ENCODE results near the gene BCL2A1. TPM values are rescaled to one million over a fixed set of nuclear protein-coding genes. Genes with fewer than 3 reads are reported as not detected.
"Not testable (repeated sequence)": the region's sequence is repeated elsewhere in the genome, so short reads cannot be mapped to it uniquely, and the experiment has no call there.

BCL2A1 gene
- total and polyA plus RNA-seq, 4 donors, result 0.18 to 8.3 (median 6.4) TPM

- Histone ChIP-seq H3K27ac (ENCODE audit: low read depth in 1 of 2, low read length in 2 of 2) (no peak overlapping the region), H3K27me3 (ENCODE audit: control insufficient read depth in 1 of 2, insufficient read depth in 2 of 2, low read length in 1 of 2) (no peaks in the 10 kb centered on the region), H3K4me1 (ENCODE audit: control insufficient read depth in 1 of 2, insufficient read depth in 2 of 2, low read length in 2 of 2) (no peaks in the 10 kb centered on the region), H3K36me3 (ENCODE audit: control insufficient read depth in 1 of 2, insufficient read depth in 2 of 2, low read length in 1 of 2) (no peaks in the 10 kb centered on the region), H3K4me3 (ENCODE audit: low read length in 2 of 2) (no peak overlapping the region), H3K9me3 (ENCODE audit: control insufficient read depth, low read length) (no peaks in the 10 kb centered on the region)
- WGBS, 2 donors, result 67 to 75% methylated on average over 6 of the region's 6 CpGs
- no peak for ATAC-seq (ENCODE audit: low FRiP score)
- intact Hi-C loops (cut with DNase I), result no loop called here
- DNase-seq, result no peak
Observed at GRCh38 chr15:80012060-80012726, 41.2 kb upstream of the BCL2A1 start.

- ATAC-seq (ENCODE audit: low FRiP score) (no peak), DNase-seq (no peak)
- WGBS, 2 donors, result 56 to 67% methylated on average over 3 of the region's 3 CpGs
- H3K36me3 ChIP-seq (ENCODE audit: control insufficient read depth in 1 of 2, insufficient read depth in 2 of 2, low read length in 1 of 2), result no peaks in the 10 kb centered on the region
- H3K9me3 ChIP-seq (ENCODE audit: control insufficient read depth, low read length), result no peaks in the 10 kb centered on the region
- H3K4me3 ChIP-seq (ENCODE audit: low read length in 2 of 2), result no peak overlapping the region
- H3K27me3 ChIP-seq (ENCODE audit: control insufficient read depth in 1 of 2, insufficient read depth in 2 of 2, low read length in 1 of 2), result no peaks in the 10 kb centered on the region
- H3K4me1 ChIP-seq (ENCODE audit: control insufficient read depth in 1 of 2, insufficient read depth in 2 of 2, low read length in 2 of 2), result no peaks in the 10 kb centered on the region
- no peak overlapping the region for H3K27ac ChIP-seq (ENCODE audit: low read depth in 1 of 2, low read length in 2 of 2)
- intact Hi-C loops (cut with DNase I), result no loop called here
Observed at GRCh38 chr15:80011596-80011995, 40.6 kb upstream of the BCL2A1 start.

- H3K9me3 ChIP-seq (ENCODE audit: control insufficient read depth, low read length); intact Hi-C loops (cut with DNase I); H3K36me3 ChIP-seq (ENCODE audit: control insufficient read depth in 1 of 2, insufficient read depth in 2 of 2, low read length in 1 of 2); H3K4me3 ChIP-seq (ENCODE audit: low read length in 2 of 2); DNase-seq; H3K4me1 ChIP-seq (ENCODE audit: control insufficient read depth in 1 of 2, insufficient read depth in 2 of 2, low read length in 2 of 2); H3K27me3 ChIP-seq (ENCODE audit: control insufficient read depth in 1 of 2, insufficient read depth in 2 of 2, low read length in 1 of 2); H3K27ac ChIP-seq (ENCODE audit: low read depth in 1 of 2, low read length in 2 of 2); ATAC-seq (ENCODE audit: low FRiP score): not testable (repeated sequence)
- WGBS, 2 donors, result 76 to 78% methylated on average over 9 of the region's 9 CpGs
Observed at GRCh38 chr15:80011041-80011523, 40.1 kb upstream of the BCL2A1 start.

- Histone ChIP-seq H3K27me3 (ENCODE audit: control insufficient read depth in 1 of 2, insufficient read depth in 2 of 2, low read length in 1 of 2) (no peaks in the 10 kb centered on the region), H3K4me1 (ENCODE audit: control insufficient read depth in 1 of 2, insufficient read depth in 2 of 2, low read length in 2 of 2) (no peaks in the 10 kb centered on the region), H3K27ac (ENCODE audit: low read depth in 1 of 2, low read length in 2 of 2) (no peak overlapping the region), H3K4me3 (ENCODE audit: low read length in 2 of 2) (no peak overlapping the region), H3K9me3 (ENCODE audit: control insufficient read depth, low read length) (no peaks in the 10 kb centered on the region), H3K36me3 (ENCODE audit: control insufficient read depth in 1 of 2, insufficient read depth in 2 of 2, low read length in 1 of 2) (no peaks in the 10 kb centered on the region)
- intact Hi-C loops (cut with DNase I), result no loop called here
- ATAC-seq (ENCODE audit: low FRiP score) (no peak), DNase-seq (no peak)
- 68% methylated on average over 6 of the region's 6 CpGs for WGBS, 2 donors
Observed at GRCh38 chr15:80010131-80010673, 39.2 kb upstream of the BCL2A1 start.

- H3K9me3 ChIP-seq (ENCODE audit: control insufficient read depth, low read length), result no peaks in the 10 kb centered on the region
- ATAC-seq (ENCODE audit: low FRiP score), result no peak
- 84 to 90% methylated on average over 5 of the region's 5 CpGs for WGBS, 2 donors
Observed at GRCh38 chr15:80007532-80007931, 36.5 kb upstream of the BCL2A1 start.

GRCh38 chr15:80006946-80007345, 36.0 kb upstream of the BCL2A1 start:
- Histone ChIP-seq H3K4me1 (ENCODE audit: control insufficient read depth in 1 of 2, insufficient read depth in 2 of 2, low read length in 2 of 2) (no peaks in the 10 kb centered on the region), H3K27me3 (ENCODE audit: control insufficient read depth in 1 of 2, insufficient read depth in 2 of 2, low read length in 1 of 2) (no peaks in the 10 kb centered on the region), H3K9me3 (ENCODE audit: control insufficient read depth, low read length) (no peaks in the 10 kb centered on the region), H3K36me3 (ENCODE audit: control insufficient read depth in 1 of 2, insufficient read depth in 2 of 2, low read length in 1 of 2) (no peaks in the 10 kb centered on the region), H3K27ac (ENCODE audit: low read depth in 1 of 2, low read length in 2 of 2) (no peak overlapping the region), H3K4me3 (ENCODE audit: low read length in 2 of 2) (no peak overlapping the region)
- DNase-seq (no peak), ATAC-seq (ENCODE audit: low FRiP score) (no peak)
- intact Hi-C loops (cut with DNase I), result no loop called here
- 53 to 58% methylated on average over 5 of the region's 5 CpGs for WGBS, 2 donors

More at GRCh38 chr15:80007532-80007931, 36.5 kb upstream of the BCL2A1 start:
- intact Hi-C loops (cut with DNase I), result no loop called here
- H3K27me3 ChIP-seq (ENCODE audit: control insufficient read depth in 1 of 2, insufficient read depth in 2 of 2, low read length in 1 of 2), result no peaks in the 10 kb centered on the region
- H3K36me3 ChIP-seq (ENCODE audit: control insufficient read depth in 1 of 2, insufficient read depth in 2 of 2, low read length in 1 of 2), result no peaks in the 10 kb centered on the region
- no peak for DNase-seq
- H3K4me3 ChIP-seq (ENCODE audit: low read length in 2 of 2), result no peak overlapping the region
- no peaks in the 10 kb centered on the region for H3K4me1 ChIP-seq (ENCODE audit: control insufficient read depth in 1 of 2, insufficient read depth in 2 of 2, low read length in 2 of 2)
- H3K27ac ChIP-seq (ENCODE audit: low read depth in 1 of 2, low read length in 2 of 2), result no peak overlapping the region

- no peak for DNase-seq
- no peaks in the 10 kb centered on the region for H3K27me3 ChIP-seq (ENCODE audit: control insufficient read depth in 1 of 2, insufficient read depth in 2 of 2, low read length in 1 of 2)
- ATAC-seq (ENCODE audit: low FRiP score), result no peak
- no peak overlapping the region for H3K27ac ChIP-seq (ENCODE audit: low read depth in 1 of 2, low read length in 2 of 2)
- 96 to 99% methylated on average over 6 of the region's 6 CpGs for WGBS, 2 donors
- intact Hi-C loops (cut with DNase I), result no loop called here
- H3K9me3 ChIP-seq (ENCODE audit: control insufficient read depth, low read length), result no peaks in the 10 kb centered on the region
- no peaks in the 10 kb centered on the region for H3K4me1 ChIP-seq (ENCODE audit: control insufficient read depth in 1 of 2, insufficient read depth in 2 of 2, low read length in 2 of 2)
- H3K36me3 ChIP-seq (ENCODE audit: control insufficient read depth in 1 of 2, insufficient read depth in 2 of 2, low read length in 1 of 2), result no peaks in the 10 kb centered on the region
- no peak overlapping the region for H3K4me3 ChIP-seq (ENCODE audit: low read length in 2 of 2)
Observed at GRCh38 chr15:80003934-80004472, 33.0 kb upstream of the BCL2A1 start.

GRCh38 chr15:80003171-80003570, 32.2 kb upstream of the BCL2A1 start:
- Histone ChIP-seq H3K4me3 (ENCODE audit: low read length in 2 of 2) (no peak overlapping the region), H3K27ac (ENCODE audit: low read depth in 1 of 2, low read length in 2 of 2) (no peak overlapping the region), H3K4me1 (ENCODE audit: control insufficient read depth in 1 of 2, insufficient read depth in 2 of 2, low read length in 2 of 2) (no peaks in the 10 kb centered on the region), H3K27me3 (ENCODE audit: control insufficient read depth in 1 of 2, insufficient read depth in 2 of 2, low read length in 1 of 2) (no peaks in the 10 kb centered on the region), H3K36me3 (ENCODE audit: control insufficient read depth in 1 of 2, insufficient read depth in 2 of 2, low read length in 1 of 2) (no peaks in the 10 kb centered on the region), H3K9me3 (ENCODE audit: control insufficient read depth, low read length) (no peaks in the 10 kb centered on the region)
- intact Hi-C loops (cut with DNase I), result no loop called here
- WGBS, 2 donors, result 89 to 90% methylated on average over 12 of the region's 12 CpGs
- ATAC-seq (ENCODE audit: low FRiP score) (no peak), DNase-seq (no peak)

GRCh38 chr15:80002267-80002666, 31.3 kb upstream of the BCL2A1 start:
- no peak for ATAC-seq (ENCODE audit: low FRiP score)
- Histone ChIP-seq H3K27me3 (ENCODE audit: control insufficient read depth in 1 of 2, insufficient read depth in 2 of 2, low read length in 1 of 2) (no peaks in the 10 kb centered on the region), H3K9me3 (ENCODE audit: control insufficient read depth, low read length) (no peaks in the 10 kb centered on the region), H3K4me1 (ENCODE audit: control insufficient read depth in 1 of 2, insufficient read depth in 2 of 2, low read length in 2 of 2) (no peaks in the 10 kb centered on the region), H3K4me3 (ENCODE audit: low read length in 2 of 2) (no peak overlapping the region), H3K36me3 (ENCODE audit: control insufficient read depth in 1 of 2, insufficient read depth in 2 of 2, low read length in 1 of 2) (no peaks in the 10 kb centered on the region), H3K27ac (ENCODE audit: low read depth in 1 of 2, low read length in 2 of 2) (no peak overlapping the region)
- no peak for DNase-seq
- intact Hi-C loops (cut with DNase I), result no loop called here
- 92 to 93% methylated on average over 3 of the region's 3 CpGs for WGBS, 2 donors

Measured in aorta (tissue), 5 donors.